Ascending aorta (tissue), 2 donors: ENCODE measurements around the gene PRR35. TPM values are rescaled to one million over a fixed set of nuclear protein-coding genes. Genes with fewer than 3 reads are reported as not detected.

ENCODE experiments used
- DNase-seq, 2 donors: peaks; one replicate each; pipeline ENCODE4 v3.0.0-alpha.2; 2019; ENCODE audit warnings: low spot score in 2 of 2
- H3K27ac ChIP-seq, 2 donors: fragments of 200-600 bp; sonication (generic); one replicate each; pipeline ENCODE4 v1.5.1; 2016 to 2017; ENCODE audit warnings: mild to moderate bottlenecking in 1 of 2
- H3K27me3 ChIP-seq: fragments of 200-600 bp; sonication (generic); one replicate; pipeline ENCODE4 v1.5.1; 2017
- H3K36me3 ChIP-seq, 2 donors: fragments of 200-600 bp; sonication (generic); one replicate each; pipeline ENCODE4 v1.5.1; 2016
- H3K4me1 ChIP-seq, 2 donors: fragments of 200-600 bp; sonication (generic); one replicate each; pipeline ENCODE4 v1.5.1; 2016 to 2017; ENCODE audit warnings: mild to moderate bottlenecking in 1 of 2
- H3K4me3 ChIP-seq, 2 donors: fragments of 200-600 bp; sonication (generic); one replicate each; pipeline ENCODE4 v1.5.1; 2016 to 2017; ENCODE audit warnings: mild to moderate bottlenecking in 1 of 2
- H3K9me3 ChIP-seq, 2 donors: fragments of 200-600 bp; sonication (generic); one replicate each; pipeline ENCODE4 v1.5.1; 2016
- intact Hi-C: fragments of 100-400 bp; cut with DNase I; formaldehyde crosslinking; loops from one replicate; pipeline ENCODE4 v1.15.1; 2023
- total RNA-seq: library from RNA; depleted of rRNA; stranded (reverse); fragments of >200 nt; gene quantifications from one replicate; pipeline ENCODE4 v1.1.0, GENCODE V29; 2016
- TF ChIP-seq, protein P1 (sequence below), 3 experiments: fragments of 200-600 bp in 2 of 3; fragments of 450-650 bp in 1 of 3; sonication (generic) in 2 of 3; IDR thresholded peaks; one replicate each; pipeline ENCODE4 v1.5.1; 2016 to 2019; ENCODE audit warnings: antibody characterized with exemption in 3 of 3, mild to moderate bottlenecking in 1 of 3, moderate library complexity in 1 of 3

Gene PRR35
- total RNA-seq, 1 donor from 2014 or later: not detected

DNA sequence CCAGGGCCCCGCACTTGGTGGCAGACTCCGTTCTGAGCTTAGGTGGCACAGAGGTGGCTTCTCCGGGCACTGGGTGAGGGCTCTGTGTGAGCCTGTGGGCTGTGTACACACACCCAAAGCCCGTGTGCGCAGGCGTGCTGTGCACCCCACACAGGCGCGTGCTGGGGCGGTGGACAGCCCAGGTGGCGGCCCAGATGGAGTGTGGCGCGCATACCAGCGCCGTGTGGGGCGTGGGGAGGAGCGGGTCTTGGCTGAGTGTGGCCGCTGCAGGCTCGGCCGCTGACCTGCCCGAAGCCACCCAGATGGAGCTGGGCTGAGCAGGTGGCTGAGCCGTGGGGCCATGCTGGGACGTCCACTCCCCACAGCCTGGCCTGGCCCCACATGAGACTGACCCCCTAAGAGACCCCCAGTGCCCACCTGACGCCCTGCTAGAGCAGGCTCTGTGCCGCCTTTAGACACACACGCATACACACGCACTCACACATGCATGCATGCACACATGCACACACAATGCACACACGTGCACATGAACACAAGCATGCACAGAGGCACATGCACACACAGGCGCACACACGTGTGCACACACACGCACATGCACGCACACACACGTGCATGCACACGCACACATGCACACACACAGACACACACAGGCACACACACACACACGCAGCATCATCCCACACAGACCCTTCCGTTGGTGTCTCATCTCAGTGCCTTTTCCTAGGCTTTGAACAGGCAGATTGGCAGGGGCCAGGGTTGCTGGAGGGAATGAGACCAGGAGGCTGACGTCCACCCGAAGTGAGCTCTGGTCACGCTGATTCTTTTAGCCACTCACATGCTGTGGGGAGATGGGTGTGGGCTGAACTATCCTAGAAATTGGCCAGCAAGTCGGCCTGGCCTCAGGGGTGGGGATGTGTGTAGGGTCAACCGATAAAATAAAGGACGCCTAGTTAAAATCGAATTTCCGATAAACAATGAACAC, 2.1 kb downstream of the PRR35 start:
- no peak for DNase-seq
- Histone ChIP-seq H3K36me3 (no peaks in the 10 kb centered on the region), H3K9me3 (no peaks in the 10 kb centered on the region), H3K27ac (no peak overlapping the region), H3K4me1 (peaks cover 9 to 16% of the 10 kb centered on the region in 2 donors), H3K4me3 (no peak overlapping the region), H3K27me3 (peaks cover 7% of the 10 kb centered on the region)
- TF ChIP-seq, protein P1, sequence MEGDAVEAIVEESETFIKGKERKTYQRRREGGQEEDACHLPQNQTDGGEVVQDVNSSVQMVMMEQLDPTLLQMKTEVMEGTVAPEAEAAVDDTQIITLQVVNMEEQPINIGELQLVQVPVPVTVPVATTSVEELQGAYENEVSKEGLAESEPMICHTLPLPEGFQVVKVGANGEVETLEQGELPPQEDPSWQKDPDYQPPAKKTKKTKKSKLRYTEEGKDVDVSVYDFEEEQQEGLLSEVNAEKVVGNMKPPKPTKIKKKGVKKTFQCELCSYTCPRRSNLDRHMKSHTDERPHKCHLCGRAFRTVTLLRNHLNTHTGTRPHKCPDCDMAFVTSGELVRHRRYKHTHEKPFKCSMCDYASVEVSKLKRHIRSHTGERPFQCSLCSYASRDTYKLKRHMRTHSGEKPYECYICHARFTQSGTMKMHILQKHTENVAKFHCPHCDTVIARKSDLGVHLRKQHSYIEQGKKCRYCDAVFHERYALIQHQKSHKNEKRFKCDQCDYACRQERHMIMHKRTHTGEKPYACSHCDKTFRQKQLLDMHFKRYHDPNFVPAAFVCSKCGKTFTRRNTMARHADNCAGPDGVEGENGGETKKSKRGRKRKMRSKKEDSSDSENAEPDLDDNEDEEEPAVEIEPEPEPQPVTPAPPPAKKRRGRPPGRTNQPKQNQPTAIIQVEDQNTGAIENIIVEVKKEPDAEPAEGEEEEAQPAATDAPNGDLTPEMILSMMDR (IDR thresholded peaks at IDR 0.05): no peak
- intact Hi-C loops: no loop called here

DNA sequence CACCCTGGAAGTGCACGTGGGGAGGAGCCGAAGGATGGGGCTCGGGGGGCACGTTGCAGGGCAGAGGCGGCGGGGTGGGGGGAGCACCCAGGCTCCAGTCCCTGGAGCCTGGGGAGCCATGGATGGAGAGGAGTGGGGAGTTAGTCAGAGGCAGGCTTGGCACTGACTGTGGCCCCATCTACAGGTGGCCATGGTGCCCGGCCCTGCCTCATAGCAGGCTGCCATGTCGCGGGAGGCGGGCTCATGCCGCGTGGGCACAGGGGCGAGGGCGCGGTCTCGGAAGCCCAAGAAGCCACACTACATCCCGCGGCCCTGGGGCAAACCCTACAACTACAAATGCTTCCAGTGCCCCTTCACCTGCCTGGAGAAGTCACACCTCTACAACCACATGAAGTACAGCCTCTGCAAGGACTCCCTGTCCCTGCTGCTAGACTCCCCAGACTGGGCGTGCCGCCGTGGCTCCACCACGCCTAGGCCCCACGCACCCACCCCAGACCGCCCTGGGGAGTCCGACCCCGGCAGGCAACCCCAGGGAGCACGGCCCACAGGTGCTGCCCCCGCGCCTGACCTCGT, 3.0 kb downstream of the PRR35 start:
- peaks cover 9 to 17% of the 10 kb centered on the region in 2 donors for H3K4me1 ChIP-seq
- H3K27me3 ChIP-seq: peaks cover 7% of the 10 kb centered on the region
- H3K27ac ChIP-seq: no peak overlapping the region
- intact Hi-C loops: no loop called here
- no peak for DNase-seq
- H3K36me3 ChIP-seq: no peaks in the 10 kb centered on the region
- no peak overlapping the region for H3K4me3 ChIP-seq
- TF ChIP-seq, protein P1 (IDR thresholded peaks at IDR 0.05): no peak
- H3K9me3 ChIP-seq: no peaks in the 10 kb centered on the region

DNA sequence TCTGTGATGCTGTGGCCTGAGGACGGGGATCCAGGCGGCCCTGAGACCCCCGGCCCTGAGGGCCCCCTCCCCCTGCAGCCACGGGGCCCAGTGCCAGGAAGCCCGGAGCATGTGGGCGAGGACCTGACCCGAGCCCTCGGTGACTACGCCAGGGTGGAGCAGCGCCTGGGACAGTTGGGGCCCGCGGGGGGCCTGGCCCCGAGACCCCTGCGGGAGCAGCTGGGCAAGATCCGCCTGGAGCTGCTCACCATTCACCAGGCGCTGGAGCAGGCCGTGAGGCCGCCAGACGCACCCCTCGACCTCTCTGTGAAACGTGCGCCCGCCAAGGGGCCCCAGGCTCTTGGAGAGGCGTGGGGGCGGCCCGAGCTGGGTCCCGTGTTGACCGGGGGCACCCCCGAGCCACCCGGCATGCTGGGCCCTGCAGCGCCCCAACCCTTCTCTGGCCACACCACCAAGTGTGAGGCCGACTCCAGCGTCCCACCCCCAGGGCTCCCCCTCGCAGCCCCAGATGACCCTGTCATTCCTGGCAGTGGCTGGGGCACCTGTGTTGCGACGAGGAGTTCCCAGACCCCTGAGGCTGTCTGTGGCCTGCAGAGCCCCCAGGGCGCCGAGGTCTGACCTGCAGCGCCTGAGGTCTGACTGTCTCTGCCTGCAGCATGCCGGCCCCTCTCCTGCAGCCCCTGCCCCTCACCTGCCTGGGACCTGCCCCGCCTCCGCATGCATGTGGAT, 4.7 kb downstream of the PRR35 start:
- no peak overlapping the region for H3K27ac ChIP-seq
- TF ChIP-seq, protein P1 (IDR thresholded peaks at IDR 0.05): no peak
- H3K27me3 ChIP-seq: no peaks in the 10 kb centered on the region
- H3K4me3 ChIP-seq: no peak overlapping the region
- peaks cover 9 to 20% of the 10 kb centered on the region in 2 donors for H3K4me1 ChIP-seq
- no peaks in the 10 kb centered on the region for H3K36me3 ChIP-seq
- intact Hi-C loops: no loop called here
- no peaks in the 10 kb centered on the region for H3K9me3 ChIP-seq
- no peak for DNase-seq

DNA sequence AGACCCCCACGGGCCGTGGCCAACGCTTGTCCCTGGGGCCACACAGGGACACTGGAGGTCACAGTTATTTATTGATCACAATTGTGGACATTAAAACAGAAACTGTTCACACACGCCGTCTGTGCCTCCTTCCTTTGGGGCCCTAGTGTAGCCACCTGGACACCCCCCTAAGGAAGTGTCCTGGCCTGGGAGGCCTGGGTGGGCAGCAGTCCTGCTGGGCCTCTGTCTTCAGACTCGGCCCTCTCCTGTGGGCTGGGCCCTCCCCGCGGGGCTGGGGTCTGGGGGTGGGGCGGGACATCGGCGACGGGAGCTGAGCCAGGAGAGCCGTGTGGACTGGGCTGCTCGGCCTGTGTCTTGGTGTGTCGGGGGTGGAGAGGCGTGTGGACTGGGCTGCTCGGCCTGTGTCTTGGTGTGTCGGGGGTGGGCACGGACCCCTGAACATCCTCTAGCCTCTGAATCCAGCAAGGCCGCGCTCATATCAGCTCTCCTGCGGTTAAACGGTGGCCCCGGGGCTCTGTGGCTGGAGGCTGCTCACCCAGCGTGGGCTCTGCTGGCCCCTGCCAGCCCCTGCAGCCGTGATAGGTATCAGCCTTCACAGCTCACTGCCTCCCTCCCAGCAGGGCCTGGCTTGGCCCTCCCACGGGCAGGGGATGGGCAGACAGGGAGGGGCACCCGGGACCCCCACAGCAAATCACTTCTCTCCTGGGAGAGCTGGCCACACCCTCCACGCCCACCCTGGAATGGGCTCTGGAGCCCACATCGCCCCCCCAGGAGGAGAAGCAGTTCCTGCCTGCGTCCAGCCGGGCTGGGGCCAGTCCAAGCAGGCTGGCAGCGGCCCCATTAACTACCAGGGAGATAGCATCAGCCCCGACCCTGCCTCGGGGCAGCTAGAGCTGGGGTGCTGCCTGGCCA, 5.5 kb downstream of the PRR35 start:
- no peak overlapping the region for H3K27ac ChIP-seq
- no peaks in the 10 kb centered on the region for H3K27me3 ChIP-seq
- H3K4me3 ChIP-seq: peak overlapping the region in 1 of 2 donors; percentile 52
- intact Hi-C loops: no loop called here
- no peaks in the 10 kb centered on the region for H3K36me3 ChIP-seq
- no peaks in the 10 kb centered on the region for H3K9me3 ChIP-seq
- no peak for DNase-seq
- H3K4me1 ChIP-seq: peaks cover 9 to 22% of the 10 kb centered on the region in 2 donors
- TF ChIP-seq, protein P1 (IDR thresholded peaks at IDR 0.05): no peak
